DND-41 (cell line): ENCODE data around the gene ITIH5.
"Not testable (repeated sequence)": the region's sequence is repeated elsewhere in the genome, so short reads cannot be mapped to it uniquely, and the experiment has no call there.

Source experiments
- ATAC-seq: fragments of 200-7000 bp; cut with Tn5 transposase; 3 replicates; pipeline ENCODE4 v1.9.1; 2021; ENCODE audit warnings: low read depth; ENCODE audit not compliant: insufficient read depth
- DNase-seq: peaks from one replicate; pipeline ENCODE4 v3.0.0-alpha.2; 2020
- H2AFZ ChIP-seq: 2 replicates; pipeline ENCODE4 v1.6.0; 2012; ENCODE audit warnings: low read depth, low read length
- H3K27ac ChIP-seq: 2 replicates; pipeline ENCODE4 v1.5.1; 2012; ENCODE audit warnings: low read length, inconsistent platforms
- H3K27me3 ChIP-seq: fragments of 200-600 bp; sonication (generic); 2 replicates; pipeline ENCODE4 v1.6.0; 2012; ENCODE audit warnings: low read length, mild to moderate bottlenecking, inconsistent platforms; ENCODE audit not compliant: insufficient read depth, poor library complexity
- H3K36me3 ChIP-seq: 2 replicates; pipeline ENCODE4 v1.5.1; 2012; ENCODE audit warnings: low read length, inconsistent platforms; ENCODE audit not compliant: insufficient read depth
- H3K4me1 ChIP-seq: 2 replicates; pipeline ENCODE4 v1.5.1; 2012; ENCODE audit warnings: mild to moderate bottlenecking, low read length; ENCODE audit not compliant: insufficient read depth
- H3K4me2 ChIP-seq: 2 replicates; pipeline ENCODE4 v1.6.0; 2012; ENCODE audit warnings: mild to moderate bottlenecking, moderate library complexity, low read length, inconsistent platforms; ENCODE audit not compliant: insufficient read depth
- H3K4me3 ChIP-seq, 2 experiments: fragments of 200-600 bp in 1 of 2; shearing (Covaris generic) in 1 of 2; 2 replicates each; pipeline ENCODE4 v1.5.1; 2012 to 2016; ENCODE audit warnings: inconsistent platforms in 2 of 2, low read length in 2 of 2, mild to moderate bottlenecking in 2 of 2, low read depth in 1 of 2, moderate library complexity in 1 of 2
- H3K79me2 ChIP-seq: 2 replicates; pipeline ENCODE4 v1.6.0; 2012; ENCODE audit warnings: low read length, inconsistent platforms; ENCODE audit not compliant: insufficient read depth
- H3K9ac ChIP-seq: 2 replicates; pipeline ENCODE4 v1.6.0; 2012; ENCODE audit warnings: low read depth, mild to moderate bottlenecking, inconsistent platforms, low read length, moderate library complexity
- H3K9me3 ChIP-seq: 2 replicates; pipeline ENCODE4 v1.5.1; 2012; ENCODE audit warnings: low read length, moderate library complexity, mild to moderate bottlenecking, inconsistent platforms; ENCODE audit not compliant: insufficient read depth, severe bottlenecking
- H4K20me1 ChIP-seq: 2 replicates; pipeline ENCODE4 v1.6.0; 2012; ENCODE audit warnings: low read length; ENCODE audit not compliant: insufficient read depth
- EZH2 ChIP-seq: IDR thresholded peaks from 3 replicates; pipeline ENCODE4 v1.6.1; 2012; ENCODE audit warnings: borderline replicate concordance, low read depth, mild to moderate bottlenecking, moderate library complexity, low read length, inconsistent platforms; ENCODE audit not compliant: severe bottlenecking
- TF ChIP-seq, protein P1 (sequence below): IDR thresholded peaks from 2 replicates; pipeline ENCODE4 v1.5.1; 2012; ENCODE audit warnings: borderline replicate concordance, low read length, moderate library complexity, mild to moderate bottlenecking; ENCODE audit not compliant: poor library complexity, severe bottlenecking; ENCODE audit errors: extremely low read depth

Gene ITIH5

GRCh38 chr10:7689591-7689990 is 22.8 kb upstream of the ITIH5 start:
- Histone ChIP-seq H3K79me2 (no peaks in the 10 kb centered on the region), H3K9me3 (peaks cover 10% of the 10 kb centered on the region), H2AFZ (no peak overlapping the region), H3K4me3 (no peak overlapping the region), H4K20me1 (no peaks in the 10 kb centered on the region), H3K9ac (no peak overlapping the region), H3K36me3 (no peaks in the 10 kb centered on the region), H3K27me3 (no peaks in the 10 kb centered on the region), H3K4me1 (peaks cover 5% of the 10 kb centered on the region; the same call in 1 of the 2 replicates), H3K27ac (no peak overlapping the region), H3K4me2 (no peak overlapping the region)
- ATAC-seq (no peak), DNase-seq (no peak)
- no peak for TF ChIP-seq EZH2
- TF ChIP-seq, protein P1, sequence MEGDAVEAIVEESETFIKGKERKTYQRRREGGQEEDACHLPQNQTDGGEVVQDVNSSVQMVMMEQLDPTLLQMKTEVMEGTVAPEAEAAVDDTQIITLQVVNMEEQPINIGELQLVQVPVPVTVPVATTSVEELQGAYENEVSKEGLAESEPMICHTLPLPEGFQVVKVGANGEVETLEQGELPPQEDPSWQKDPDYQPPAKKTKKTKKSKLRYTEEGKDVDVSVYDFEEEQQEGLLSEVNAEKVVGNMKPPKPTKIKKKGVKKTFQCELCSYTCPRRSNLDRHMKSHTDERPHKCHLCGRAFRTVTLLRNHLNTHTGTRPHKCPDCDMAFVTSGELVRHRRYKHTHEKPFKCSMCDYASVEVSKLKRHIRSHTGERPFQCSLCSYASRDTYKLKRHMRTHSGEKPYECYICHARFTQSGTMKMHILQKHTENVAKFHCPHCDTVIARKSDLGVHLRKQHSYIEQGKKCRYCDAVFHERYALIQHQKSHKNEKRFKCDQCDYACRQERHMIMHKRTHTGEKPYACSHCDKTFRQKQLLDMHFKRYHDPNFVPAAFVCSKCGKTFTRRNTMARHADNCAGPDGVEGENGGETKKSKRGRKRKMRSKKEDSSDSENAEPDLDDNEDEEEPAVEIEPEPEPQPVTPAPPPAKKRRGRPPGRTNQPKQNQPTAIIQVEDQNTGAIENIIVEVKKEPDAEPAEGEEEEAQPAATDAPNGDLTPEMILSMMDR: no peak

- DNase-seq (peak; percentile 90), ATAC-seq (peak; percentile 98)
- H3K9me3 ChIP-seq: peaks cover 8% of the 10 kb centered on the region
- no peaks in the 10 kb centered on the region for H4K20me1 ChIP-seq
- 0 out of 2 replicates have a peak overlapping the region, but pooled peaks have one; percentile 19 for H3K4me2 ChIP-seq
- TF ChIP-seq EZH2: no peak
- TF ChIP-seq, protein P1: peak; percentile 96
- no peak overlapping the region for H3K27ac ChIP-seq
- peaks cover 5% of the 10 kb centered on the region; the same call in 1 of the 2 replicates for H3K4me1 ChIP-seq
- no peak overlapping the region for H3K4me3 ChIP-seq
- no peak overlapping the region for H2AFZ ChIP-seq
- H3K9ac ChIP-seq: no peak overlapping the region
- H3K36me3 ChIP-seq: no peaks in the 10 kb centered on the region
- H3K27me3 ChIP-seq: no peaks in the 10 kb centered on the region
- H3K79me2 ChIP-seq: no peaks in the 10 kb centered on the region
Measured at GRCh38 chr10:7687228-7687907, 20.6 kb upstream of the ITIH5 start.

DNA sequence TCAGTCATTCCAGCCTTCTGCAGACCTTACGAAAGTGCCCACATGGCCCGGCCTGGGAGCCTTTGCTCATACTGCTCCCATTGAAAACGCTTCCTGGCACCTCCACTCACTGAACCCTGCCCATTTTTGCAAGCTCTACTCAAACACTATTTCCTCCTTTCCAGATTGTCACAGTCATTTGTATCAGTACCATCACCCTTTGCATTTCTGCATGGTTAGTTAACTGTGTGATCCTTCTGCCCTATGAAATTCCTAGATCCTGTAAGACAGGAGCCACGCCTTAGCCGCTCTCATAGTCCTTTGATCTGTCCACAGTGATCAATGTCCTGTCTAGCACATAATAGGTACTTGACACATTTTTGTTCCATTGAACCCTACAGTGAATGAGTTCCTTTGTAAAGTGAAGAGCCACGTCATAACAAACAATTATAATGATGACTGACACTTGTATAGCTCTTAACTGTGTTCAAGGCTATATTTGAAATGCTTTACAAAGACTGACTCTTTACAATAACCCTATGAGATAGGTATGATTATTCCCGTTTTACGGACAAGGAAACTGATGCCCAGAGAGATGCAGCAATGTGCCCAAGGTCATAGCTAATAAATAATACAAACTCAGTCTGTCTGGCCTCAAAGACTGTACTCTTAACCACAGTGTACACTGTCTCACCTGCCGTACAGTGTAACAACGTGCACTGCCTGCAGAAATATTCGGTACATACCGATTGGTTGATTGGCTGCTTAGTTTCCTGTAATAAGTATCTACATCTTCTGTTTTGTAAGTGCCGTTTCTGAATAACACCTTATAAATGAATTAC is 19.8 kb upstream of the ITIH5 start:
- H3K9ac ChIP-seq: no peak overlapping the region
- no peak overlapping the region for H2AFZ ChIP-seq
- H3K27me3 ChIP-seq: no peaks in the 10 kb centered on the region
- H4K20me1 ChIP-seq: no peaks in the 10 kb centered on the region
- H3K4me1 ChIP-seq: peaks cover 5% of the 10 kb centered on the region; the same call in 1 of the 2 replicates
- no peaks in the 10 kb centered on the region for H3K36me3 ChIP-seq
- no peaks in the 10 kb centered on the region for H3K79me2 ChIP-seq
- peaks cover under 1% of the 10 kb centered on the region for H3K9me3 ChIP-seq
- H3K4me3 ChIP-seq: no peak overlapping the region
- H3K27ac ChIP-seq: no peak overlapping the region
- no peak for DNase-seq
- ATAC-seq: no peak
- H3K4me2 ChIP-seq: 0 out of 2 replicates have a peak overlapping the region, but pooled peaks have one; percentile 19
- no peak for TF ChIP-seq EZH2
- TF ChIP-seq, protein P1: no peak

GRCh38 chr10:7680078-7680477 is 13.3 kb upstream of the ITIH5 start:
- H3K27ac ChIP-seq, H3K4me1 ChIP-seq, H3K4me2 ChIP-seq, H3K4me3 ChIP-seq, H3K36me3 ChIP-seq, H3K9ac ChIP-seq, DNase-seq, H3K79me2 ChIP-seq, H3K27me3 ChIP-seq, H2AFZ ChIP-seq, ATAC-seq, H4K20me1 ChIP-seq, H3K9me3 ChIP-seq: not testable (repeated sequence)
